ENCODE data around the gene HSD17B12. TPM values are rescaled to one million over a fixed set of nuclear protein-coding genes. Genes with fewer than 3 reads are reported as not detected.

The HSD17B12 gene
- total and polyA plus RNA-seq, 2 of the 8 experiments (the other 6 are each of a cell fraction or from before 2014, with no cell fraction given), result 46.0 to 121 TPM

- H3K36me3 ChIP-seq (ENCODE audit: control insufficient read depth in 2 of 4, insufficient read depth in 4 of 4, low read length in 3 of 4), result peaks cover 0 to 12% (median 1%) of the 10 kb centered on the region in 4 experiments; a peak in 3 of 8 replicates
- H3K9ac ChIP-seq (replicated peaks in 1 of 4; ENCODE audit: extremely low read depth in 1 of 4, low read depth in 3 of 4, low read length in 3 of 4), result no peak overlapping the region
- WGBS, 2 experiments (ENCODE audit: extremely low coverage in 1 of 2, insufficient coverage in 1 of 2, insufficient read length in 1 of 2, insufficient replicate concordance in 2 of 2, low coverage in 1 of 2, low lambda C conversion rate in 2 of 2, missing lambda C conversion rate in 1 of 2), result 96% methylated on average over 4 of the region's 4 CpGs; no CpG with 5 or more reads in 1 of the 2 experiments
- peaks cover 3% of the 10 kb centered on the region; the same call in 1 of the 2 replicates for H3K79me1 ChIP-seq (ENCODE audit: low read depth, low read length)
- no peak overlapping the region for H2BK5ac ChIP-seq (ENCODE audit: low read depth, low read length)
- H3K18ac ChIP-seq (ENCODE audit: extremely low read depth, low read length), result no peak overlapping the region
- no peaks in the 10 kb centered on the region for H3K9me3 ChIP-seq (ENCODE audit: insufficient read depth in 2 of 2, low read depth in 1 of 2, low read length in 1 of 2)
- H3K79me2 ChIP-seq (ENCODE audit: control insufficient read depth in 1 of 2, insufficient read depth in 2 of 2, low read length in 2 of 2), result peaks cover 5 to 93% of the 10 kb centered on the region in 2 experiments; a peak in 3 of 4 replicates
- H3K4ac ChIP-seq (replicated peaks; ENCODE audit: insufficient read length, low read depth, low read length), result no peak overlapping the region
- peaks cover 7 to 18% of the 10 kb centered on the region in 2 experiments for H4K20me1 ChIP-seq (replicated peaks in 1 of 2; ENCODE audit: control insufficient read depth in 1 of 2, insufficient read depth in 2 of 2, low read length in 2 of 2)
- peaks cover 0 to 5% (median 2%) of the 10 kb centered on the region in 4 experiments; a peak in 5 of 7 replicates for H3K4me1 ChIP-seq (replicated peaks in 1 of 4; ENCODE audit: control insufficient read depth in 3 of 4, insufficient read depth in 4 of 4, low read length in 3 of 4)
- POLR2A ChIA-PET (ENCODE audit: partially characterized antibody), result interaction anchor here (0.6 to 0.7 kb wide), 2 partner anchors 21 to 112 kb away, joined by 3 read pairs; no protein-coding TSS in a partner anchor
- H3K56ac ChIP-seq (replicated peaks; ENCODE audit: insufficient read length, low read depth, low read length), result no peak overlapping the region
- no peak overlapping the region for H4K91ac ChIP-seq (replicated peaks; ENCODE audit: insufficient read length, low read length)
- no peak overlapping the region for H4K5ac ChIP-seq (ENCODE audit: insufficient read length, low read depth, low read length)
- no peak overlapping the region for H4K8ac ChIP-seq (ENCODE audit: extremely low read depth, insufficient read depth, low read length)
- H3K4me2 ChIP-seq (ENCODE audit: insufficient read depth in 1 of 2, low read depth in 2 of 2, low read length in 2 of 2), result peak overlapping the region in 1 of 2 experiments; percentile 22; a peak in 1 of 4 replicates
- H3K27me3 ChIP-seq (replicated peaks in 1 of 4; ENCODE audit: control insufficient read depth in 3 of 4, extremely low read depth in 1 of 4, insufficient read depth in 3 of 4, low read length in 3 of 4), result no peaks in the 10 kb centered on the region
- no peak overlapping the region for H2BK20ac ChIP-seq (ENCODE audit: low read length)
- no peak overlapping the region for H3K4me3 ChIP-seq (ENCODE audit: extremely low read depth in 1 of 4, insufficient read depth in 2 of 4, low read depth in 3 of 4, low read length in 4 of 4)
- no peak overlapping the region for H3K23ac ChIP-seq (ENCODE audit: insufficient read length)
- H3K23me2 ChIP-seq (ENCODE audit: low read depth, low read length), result peaks cover 1% of the 10 kb centered on the region; the same call in 1 of the 2 replicates
- H3K14ac ChIP-seq (ENCODE audit: insufficient read length), result no peak overlapping the region
- no peak overlapping the region for H2BK12ac ChIP-seq (ENCODE audit: low read depth, low read length)
- no peak for DNase-seq (ENCODE audit: low read depth in 1 of 2, low spot score in 2 of 2)
- no peak overlapping the region for H3K27ac ChIP-seq (ENCODE audit: low read depth, low read length)
- H2BK120ac ChIP-seq (replicated peaks; ENCODE audit: low read depth, low read length), result no peak overlapping the region
- no peak overlapping the region for H2BK15ac ChIP-seq (ENCODE audit: low read length)
- FAIRE-seq, result no peak
- H2AFZ ChIP-seq (ENCODE audit: low read length), result no peak overlapping the region
- no peak overlapping the region for H2AK5ac ChIP-seq (ENCODE audit: low read depth, low read length)
- CTCF ChIA-PET (ENCODE audit: partially characterized antibody), result interaction anchor here (0.8 to 1.3 kb wide), 8 partner anchors 8 to 113 kb away, joined by 3 to 6 read pairs (median 4); no protein-coding TSS in a partner anchor
- TF ChIP-seq RNF2 (IDR thresholded peaks at IDR 0.05; ENCODE audit: borderline replicate concordance, low read depth, low read length, missing control alignments, poor library complexity, severe bottlenecking) (no peak), TAF1 (IDR thresholded peaks at IDR 0.05; ENCODE audit: low read depth, low read length) (no peak), EP300 (IDR thresholded peaks at IDR 0.05; ENCODE audit: borderline replicate concordance in 1 of 2, low read depth in 2 of 2, low read length in 2 of 2) (no peak), GABPA (IDR thresholded peaks at IDR 0.05; ENCODE audit: borderline replicate concordance, insufficient read depth, low read length) (no peak), ZNF274 (IDR thresholded peaks at IDR 0.05; ENCODE audit: borderline replicate concordance, extremely low read depth, low read length) (no peak), NRF1 (IDR thresholded peaks at IDR 0.05; ENCODE audit: low read depth, low read length) (no peak), ATF3 (IDR thresholded peaks at IDR 0.05; ENCODE audit: insufficient read depth, low read depth, low read length) (no peak), SP1 (IDR thresholded peaks at IDR 0.05; ENCODE audit: low read depth, low read length) (no peak)
- TF ChIP-seq, protein P1, sequence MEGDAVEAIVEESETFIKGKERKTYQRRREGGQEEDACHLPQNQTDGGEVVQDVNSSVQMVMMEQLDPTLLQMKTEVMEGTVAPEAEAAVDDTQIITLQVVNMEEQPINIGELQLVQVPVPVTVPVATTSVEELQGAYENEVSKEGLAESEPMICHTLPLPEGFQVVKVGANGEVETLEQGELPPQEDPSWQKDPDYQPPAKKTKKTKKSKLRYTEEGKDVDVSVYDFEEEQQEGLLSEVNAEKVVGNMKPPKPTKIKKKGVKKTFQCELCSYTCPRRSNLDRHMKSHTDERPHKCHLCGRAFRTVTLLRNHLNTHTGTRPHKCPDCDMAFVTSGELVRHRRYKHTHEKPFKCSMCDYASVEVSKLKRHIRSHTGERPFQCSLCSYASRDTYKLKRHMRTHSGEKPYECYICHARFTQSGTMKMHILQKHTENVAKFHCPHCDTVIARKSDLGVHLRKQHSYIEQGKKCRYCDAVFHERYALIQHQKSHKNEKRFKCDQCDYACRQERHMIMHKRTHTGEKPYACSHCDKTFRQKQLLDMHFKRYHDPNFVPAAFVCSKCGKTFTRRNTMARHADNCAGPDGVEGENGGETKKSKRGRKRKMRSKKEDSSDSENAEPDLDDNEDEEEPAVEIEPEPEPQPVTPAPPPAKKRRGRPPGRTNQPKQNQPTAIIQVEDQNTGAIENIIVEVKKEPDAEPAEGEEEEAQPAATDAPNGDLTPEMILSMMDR (IDR thresholded peaks at IDR 0.05; ENCODE audit: control extremely low read depth in 1 of 3, insufficient read depth in 1 of 3, low read depth in 1 of 3, low read length in 3 of 3), result no peak
These were observed 4.9 kb downstream of the HSD17B12 start for GRCh38 chr11:43685440-43685839.

All from H1 (cell line).